SJSA1 (cell line): Measurements from ENCODE around the gene TRPT1. TPM values are rescaled to one million over a fixed set of nuclear protein-coding genes. Genes with fewer than 3 reads are reported as not detected.

Source experiments
- DNase-seq, 2 experiments: peaks; one replicate each; pipeline ENCODE4 v3.0.0-alpha.2; 2015 to 2020; ENCODE audit warnings: low spot score in 2 of 2, low read depth in 1 of 2
- H3K27ac ChIP-seq: fragments of 250-450 bp; sonication (Bioruptor Pico); 2 replicates; pipeline ENCODE4 v1.5.1; 2020; ENCODE audit warnings: mild to moderate bottlenecking, moderate library complexity
- H3K27me3 ChIP-seq: fragments of 250-450 bp; sonication (Bioruptor Pico); replicated peaks from 2 replicates; pipeline ENCODE4 v1.5.1; 2020; ENCODE audit warnings: mild to moderate bottlenecking, moderate library complexity
- H3K36me3 ChIP-seq: fragments of 250-450 bp; sonication (Bioruptor Pico); 2 replicates; pipeline ENCODE4 v1.5.1; 2020; ENCODE audit warnings: mild to moderate bottlenecking
- H3K4me1 ChIP-seq: fragments of 250-450 bp; sonication (Bioruptor Pico); replicated peaks from 2 replicates; pipeline ENCODE4 v1.6.1; 2021; ENCODE audit warnings: mild to moderate bottlenecking
- H3K4me3 ChIP-seq: fragments of 250-450 bp; sonication (Bioruptor Pico); 2 replicates; pipeline ENCODE4 v1.5.1; 2020; ENCODE audit warnings: mild to moderate bottlenecking
- H3K9me3 ChIP-seq: fragments of 250-450 bp; sonication (Bioruptor Pico); replicated peaks from 2 replicates; pipeline ENCODE4 v1.5.1; 2020; ENCODE audit warnings: mild to moderate bottlenecking
- total RNA-seq: library from RNA; depleted of rRNA; stranded (reverse); fragments of >200 nt; shearing (Covaris generic); gene quantifications from 2 replicates; pipeline ENCODE4 v1.2.3, GENCODE V29; 2014

Gene TRPT1
- total RNA-seq, 1 experiment from 2014 or later: 50.2 TPM

- peak overlapping the region; percentile 79 for H3K4me3 ChIP-seq
- H3K4me1 ChIP-seq: peaks cover 27% of the 10 kb centered on the region
- no peak overlapping the region for H3K27ac ChIP-seq
- H3K27me3 ChIP-seq: no peaks in the 10 kb centered on the region
- no peaks in the 10 kb centered on the region for H3K9me3 ChIP-seq
- H3K36me3 ChIP-seq: peaks cover 24% of the 10 kb centered on the region
- peak in 1 of 2 experiments; percentile 53 for DNase-seq
Measured at GRCh38 chr11:64234647-64235379, 8.8 kb upstream of the TRPT1 start.

GRCh38 chr11:64233913-64234586, 8.1 kb upstream of the TRPT1 start, which contains the start of gene VEGFB:
Gene VEGFB, plus strand, starts transcription at chr11:64234584. Its CDS starts 250 bp downstream, at chr11:64234834.
- Histone ChIP-seq H3K27ac (no peak within 1 kb of the TSS), H3K9me3 (no peaks in the 10 kb centered on the region), H3K27me3 (no peaks in the 10 kb centered on the region), H3K4me3 (peak within 1 kb of the TSS; percentile 79), H3K36me3 (peaks cover 31% of the 10 kb centered on the region), H3K4me1 (peaks cover 34% of the 10 kb centered on the region)
- peak in 1 of 2 experiments; percentile 39 for DNase-seq

GRCh38 chr11:64232967-64233315, 7.0 kb upstream of the TRPT1 start:
- Histone ChIP-seq H3K4me3 (no peak overlapping the region), H3K9me3 (no peaks in the 10 kb centered on the region), H3K27ac (no peak overlapping the region), H3K4me1 (peaks cover 34% of the 10 kb centered on the region), H3K36me3 (peaks cover 32% of the 10 kb centered on the region), H3K27me3 (no peaks in the 10 kb centered on the region)
- no peak for DNase-seq

- Histone ChIP-seq H3K27ac (no peak overlapping the region), H3K9me3 (no peaks in the 10 kb centered on the region), H3K27me3 (no peaks in the 10 kb centered on the region), H3K4me3 (no peak overlapping the region), H3K4me1 (peaks cover 36% of the 10 kb centered on the region), H3K36me3 (peaks cover 27% of the 10 kb centered on the region)
- no peak for DNase-seq
Measured at GRCh38 chr11:64232182-64232966, 6.4 kb upstream of the TRPT1 start.

GRCh38 chr11:64231546-64231945, 5.6 kb upstream of the TRPT1 start:
- no peak overlapping the region for H3K4me3 ChIP-seq
- 0 out of 2 replicates have a peak, but pooled peaks cover 4% of the 10 kb centered on the region for H3K9me3 ChIP-seq
- H3K36me3 ChIP-seq: peaks cover 33% of the 10 kb centered on the region
- H3K4me1 ChIP-seq: peaks cover 44% of the 10 kb centered on the region
- no peaks in the 10 kb centered on the region for H3K27me3 ChIP-seq
- H3K27ac ChIP-seq: no peak overlapping the region
- no peak for DNase-seq

GRCh38 chr11:64230985-64231365, 5.0 kb upstream of the TRPT1 start:
- Histone ChIP-seq H3K27me3 (no peaks in the 10 kb centered on the region), H3K9me3 (0 out of 2 replicates have a peak, but pooled peaks cover 5% of the 10 kb centered on the region), H3K4me1 (peaks cover 47% of the 10 kb centered on the region), H3K4me3 (peak overlapping the region; percentile 66), H3K27ac (peak overlapping the region; percentile 35), H3K36me3 (peaks cover 34% of the 10 kb centered on the region)
- no peak for DNase-seq

GRCh38 chr11:64230171-64230984, 4.4 kb upstream of the TRPT1 start, which contains the start of gene DNAJC4:
Gene DNAJC4, plus strand, starts transcription at chr11:64230548. Its CDS starts 307 bp downstream, at chr11:64230855.
- Histone ChIP-seq H3K4me1 (peaks cover 50% of the 10 kb centered on the region), H3K27me3 (no peaks in the 10 kb centered on the region), H3K27ac (peak within 1 kb of the TSS; percentile 35), H3K4me3 (peak within 1 kb of the TSS; percentile 66), H3K9me3 (0 out of 2 replicates have a peak, but pooled peaks cover 5% of the 10 kb centered on the region), H3K36me3 (peaks cover 28% of the 10 kb centered on the region)
- peak; percentile 94 for DNase-seq

- Histone ChIP-seq H3K36me3 (peaks cover 26% of the 10 kb centered on the region), H3K27me3 (no peaks in the 10 kb centered on the region), H3K9me3 (0 out of 2 replicates have a peak, but pooled peaks cover 5% of the 10 kb centered on the region), H3K4me3 (peak overlapping the region; percentile 66), H3K27ac (no peak overlapping the region), H3K4me1 (peaks cover 49% of the 10 kb centered on the region)
- DNase-seq: no peak
Measured at GRCh38 chr11:64229744-64230170, 3.8 kb upstream of the TRPT1 start.

- Histone ChIP-seq H3K27ac (no peak overlapping the region), H3K36me3 (peaks cover 31% of the 10 kb centered on the region), H3K27me3 (no peaks in the 10 kb centered on the region), H3K4me1 (peaks cover 52% of the 10 kb centered on the region), H3K9me3 (0 out of 2 replicates have a peak, but pooled peaks cover 5% of the 10 kb centered on the region), H3K4me3 (no peak overlapping the region)
- no peak for DNase-seq
Measured at GRCh38 chr11:64229090-64229743, 3.2 kb upstream of the TRPT1 start.

- H3K36me3 ChIP-seq: peaks cover 47% of the 10 kb centered on the region
- peaks cover 47% of the 10 kb centered on the region for H3K4me1 ChIP-seq
- no peaks in the 10 kb centered on the region for H3K27me3 ChIP-seq
- H3K4me3 ChIP-seq: peak overlapping the region; percentile 66; the same call in 1 of the 2 replicates
- 0 out of 2 replicates have a peak, but pooled peaks cover 5% of the 10 kb centered on the region for H3K9me3 ChIP-seq
- no peak for DNase-seq
- no peak overlapping the region for H3K27ac ChIP-seq
Measured at GRCh38 chr11:64227405-64227956, 1.5 kb upstream of the TRPT1 start.

GRCh38 chr11:64226507-64227051, 593 bp upstream of the TRPT1 start:
- peaks cover 51% of the 10 kb centered on the region for H3K36me3 ChIP-seq
- DNase-seq: no peak
- H3K9me3 ChIP-seq: 0 out of 2 replicates have a peak, but pooled peaks cover 5% of the 10 kb centered on the region
- peak overlapping the region; percentile 66 for H3K4me3 ChIP-seq
- H3K27me3 ChIP-seq: no peaks in the 10 kb centered on the region
- H3K4me1 ChIP-seq: peaks cover 47% of the 10 kb centered on the region
- H3K27ac ChIP-seq: peak overlapping the region; percentile 67
